Measurements from ENCODE around the gene RAMP1.
"Not testable (repeated sequence)": the region's sequence is repeated elsewhere in the genome, so short reads cannot be mapped to it uniquely, and the experiment has no call there.

RAMP1 gene

GRCh38 chr2:237863689-237864443, 4.4 kb downstream of the RAMP1 start:
- DNase-seq (ENCODE audit: low read depth in 2 of 2): no peak

GRCh38 chr2:237864444-237864931, 5.1 kb downstream of the RAMP1 start:
- DNase-seq (ENCODE audit: low read depth in 2 of 2): no peak

GRCh38 chr2:237864940-237865622, 5.7 kb downstream of the RAMP1 start:
- DNase-seq (ENCODE audit: low read depth in 2 of 2): no peak

- no peak for DNase-seq (ENCODE audit: low read depth in 2 of 2)
Observed at GRCh38 chr2:237865623-237866041, 6.2 kb downstream of the RAMP1 start.

- DNase-seq (ENCODE audit: low read depth in 2 of 2): no peak
Observed at GRCh38 chr2:237866101-237866621, 6.7 kb downstream of the RAMP1 start.

- no peak for DNase-seq (ENCODE audit: low read depth in 2 of 2)
Observed at GRCh38 chr2:237867465-237867864, 8.0 kb downstream of the RAMP1 start.

- not testable (repeated sequence) for DNase-seq (ENCODE audit: low read depth in 2 of 2)
Observed at GRCh38 chr2:237868074-237868473, 8.7 kb downstream of the RAMP1 start.

- no peak for DNase-seq (ENCODE audit: low read depth in 2 of 2)
Observed at GRCh38 chr2:237868631-237869342, 9.4 kb downstream of the RAMP1 start.

- no peak for DNase-seq (ENCODE audit: low read depth in 2 of 2)
Observed at GRCh38 chr2:237869343-237870102, 10.1 kb downstream of the RAMP1 start.

GRCh38 chr2:237870126-237870525, 10.7 kb downstream of the RAMP1 start:
- no peak for DNase-seq (ENCODE audit: low read depth in 2 of 2)

- no peak for DNase-seq (ENCODE audit: low read depth in 2 of 2)
Observed at GRCh38 chr2:237870754-237871651, 11.6 kb downstream of the RAMP1 start.

GRCh38 chr2:237872178-237872887, 12.9 kb downstream of the RAMP1 start:
- DNase-seq (ENCODE audit: low read depth in 2 of 2): no peak

GRCh38 chr2:237873421-237873831, 14.0 kb downstream of the RAMP1 start:
- no peak for DNase-seq (ENCODE audit: low read depth in 2 of 2)

- no peak for DNase-seq (ENCODE audit: low read depth in 2 of 2)
Observed at GRCh38 chr2:237873897-237874551, 14.6 kb downstream of the RAMP1 start.

GRCh38 chr2:237874585-237875161, 15.2 kb downstream of the RAMP1 start:
- no peak for DNase-seq (ENCODE audit: low read depth in 2 of 2)

- no peak for DNase-seq (ENCODE audit: low read depth in 2 of 2)
Observed at GRCh38 chr2:237875256-237876060, 16.0 kb downstream of the RAMP1 start.

- no peak for DNase-seq (ENCODE audit: low read depth in 2 of 2)
Observed at GRCh38 chr2:237876061-237876526, 16.7 kb downstream of the RAMP1 start.

GRCh38 chr2:237876532-237876931, 17.1 kb downstream of the RAMP1 start:
- DNase-seq (ENCODE audit: low read depth in 2 of 2): no peak

Measured in stimulated activated CD8-positive, alpha-beta memory T cell treated with anti-CD3 and anti-CD28 coated beads, Interleukin-15, amount 100 ng/mL, for 4 hours (primary cell).